Erythroblast (primary cell): ENCODE measurements around the gene MAP6.

Source experiments
- GATA1 ChIP-seq: IDR thresholded peaks from 2 replicates; pipeline ENCODE4 v1.6.1; 2011; ENCODE audit warnings: low read depth, mild to moderate bottlenecking, control low read depth, low read length, moderate library complexity
- POLR2A ChIP-seq: IDR thresholded peaks from 2 replicates; pipeline ENCODE4 v1.6.1; 2011; ENCODE audit warnings: mild to moderate bottlenecking, low read length

DNA sequence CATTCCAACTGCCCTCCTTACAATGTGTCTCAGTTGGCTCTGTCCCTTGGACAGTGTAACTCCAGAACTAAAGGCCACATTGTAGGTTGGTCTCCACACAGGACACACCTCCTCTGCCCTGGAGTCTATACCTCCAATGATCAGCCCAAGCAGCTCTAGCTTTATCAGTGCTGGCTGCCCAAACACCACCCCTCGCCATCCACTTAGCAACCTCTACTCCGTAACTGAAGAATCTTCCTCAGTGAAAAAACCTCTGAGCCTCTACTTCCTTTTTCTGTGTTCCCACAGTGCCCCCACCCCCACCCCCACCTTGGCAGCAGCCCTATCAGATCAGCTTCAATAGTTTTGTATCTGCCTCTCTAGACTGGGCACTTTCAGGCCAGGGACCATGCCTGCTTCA is 73.4 kb downstream of the MAP6 start:
- TF ChIP-seq POLR2A, result no peak
- no peak for TF ChIP-seq GATA1
